GM13977 (cell line): ENCODE results near the gene CA10.

Experiments
- DNase-seq: peaks from one replicate; pipeline ENCODE4 v3.0.0; 2012; ENCODE audit warnings: low spot score
- CTCF ChIP-seq: IDR thresholded peaks from 2 replicates; pipeline ENCODE4 v1.5.1; 2012; ENCODE audit warnings: mild to moderate bottlenecking, control low read depth; ENCODE audit not compliant: insufficient read depth; ENCODE audit errors: extremely low read depth, missing control alignments
- in situ Hi-C: fragments of 300-500 bp; cut with MboI; formaldehyde crosslinking; loops from one replicate; pipeline ENCODE4 v1.12.0; 2022; ENCODE audit warnings: low sequenced_read_pairs, low pct_unique_long_range_greater_than_20kb, mixed read lengths, inconsistent platforms; ENCODE audit not compliant: unreplicated experiment

Gene CA10

DNA sequence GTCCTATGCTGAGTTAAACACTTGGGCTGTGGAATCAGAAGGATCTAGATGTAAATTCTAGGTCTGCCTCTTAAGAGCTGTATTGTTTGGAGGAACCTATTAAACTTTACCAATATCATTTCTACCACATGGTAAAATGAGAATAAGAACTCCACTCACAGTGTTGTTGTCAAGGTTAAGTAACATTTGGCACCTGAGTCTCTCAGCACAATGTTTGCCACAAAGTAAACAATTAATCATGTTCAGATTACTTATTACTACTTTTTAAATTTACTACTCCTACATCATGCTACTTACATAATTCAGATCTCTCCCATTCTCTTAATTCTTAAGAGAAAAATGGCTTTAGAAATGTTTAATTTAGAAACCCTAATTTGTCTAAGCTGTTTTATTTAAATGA lies 305.9 kb downstream of the CA10 start:
- TF ChIP-seq CTCF = no peak
- DNase-seq = no peak
- in situ Hi-C loops = no loop called here

DNA sequence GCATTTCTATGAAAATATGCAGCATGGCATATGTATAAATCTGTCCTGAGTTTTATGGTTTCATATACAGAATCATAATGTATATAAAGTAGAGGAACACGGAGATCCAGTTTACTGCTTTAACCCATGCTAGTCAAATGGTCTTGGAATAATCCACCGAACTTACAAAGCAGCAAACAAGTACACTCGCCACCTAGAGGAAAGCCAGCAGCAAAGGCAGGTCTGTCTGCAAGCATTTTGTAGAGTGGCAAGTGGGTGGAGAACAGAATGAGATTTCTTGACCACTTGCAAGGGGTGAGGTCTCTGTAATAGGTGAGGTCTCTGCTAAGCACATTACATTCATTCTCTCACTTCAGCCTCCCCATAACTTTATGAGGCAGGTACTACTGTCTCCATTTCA lies 308.3 kb downstream of the CA10 start:
- no peak for DNase-seq

DNA sequence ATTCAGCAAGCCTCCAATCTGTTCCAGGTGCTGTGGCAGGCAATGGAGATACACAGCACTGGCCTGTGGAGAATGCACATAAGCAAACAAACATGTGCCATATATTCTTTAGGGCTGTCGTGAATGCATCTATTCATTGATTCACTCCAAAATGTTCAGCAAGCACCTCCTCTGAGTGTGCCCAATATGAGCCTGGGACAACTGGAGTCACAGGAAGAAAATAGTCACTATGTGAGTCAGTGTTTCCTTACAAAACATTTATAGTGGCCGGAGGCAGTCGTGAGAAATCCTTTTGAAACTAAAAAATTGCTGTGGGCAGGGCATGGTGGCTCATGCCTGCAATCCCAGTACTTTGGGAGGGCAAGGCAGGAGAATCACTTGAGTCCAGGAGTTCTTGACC lies 310.1 kb downstream of the CA10 start:
- in situ Hi-C loops = no loop called here
- no peak for TF ChIP-seq CTCF
- no peak for DNase-seq

More for the DNA sequence above, 308.3 kb downstream of the CA10 start:
- in situ Hi-C loops = no loop called here
- no peak for TF ChIP-seq CTCF

- TF ChIP-seq CTCF = no peak
- no peak for DNase-seq
- in situ Hi-C loops = no loop called here
These were observed 311.9 kb downstream of the CA10 start for GRCh38 chr17:51846566-51846965.

DNA sequence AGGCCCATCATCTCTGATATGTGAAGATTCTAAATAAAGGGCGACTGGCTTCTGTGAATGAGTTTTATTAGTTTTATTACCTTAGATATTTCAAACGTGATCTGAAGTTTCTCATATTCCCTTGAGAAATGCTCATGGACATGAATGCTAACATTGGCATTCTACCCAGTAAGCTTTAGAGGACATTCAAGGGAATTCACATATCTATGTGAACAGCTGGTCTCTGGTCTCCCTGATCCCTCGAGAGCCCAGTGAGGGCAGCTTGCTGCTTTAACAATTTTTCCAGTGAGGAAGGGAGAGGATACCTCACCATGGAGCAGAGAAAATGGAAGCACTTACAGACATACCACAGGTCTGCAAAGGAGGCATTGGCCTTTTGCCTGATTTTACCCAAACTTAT lies 312.7 kb downstream of the CA10 start:
- no peak for TF ChIP-seq CTCF
- in situ Hi-C loops = no loop called here
- no peak for DNase-seq

DNA sequence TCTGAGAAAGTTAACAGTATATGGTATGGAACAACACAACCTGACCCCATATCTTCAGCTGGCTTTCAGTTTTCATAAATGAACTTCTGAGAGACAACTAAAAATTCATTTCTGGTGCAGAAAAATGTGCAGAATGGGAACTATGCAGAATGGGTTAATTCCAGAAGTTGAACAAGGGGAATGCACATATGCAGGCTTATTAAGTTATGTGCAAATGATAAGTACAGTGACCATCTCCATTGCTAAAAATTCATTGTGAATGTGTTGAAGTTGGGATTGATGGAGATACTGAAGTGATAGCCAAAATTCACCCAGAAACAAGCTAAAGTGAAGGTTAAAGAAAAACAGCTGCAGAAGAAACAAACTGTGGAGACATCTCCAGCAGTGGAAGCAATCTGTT lies 315.8 kb downstream of the CA10 start:
- no peak for DNase-seq
- in situ Hi-C loops = no loop called here
- TF ChIP-seq CTCF = no peak

DNA sequence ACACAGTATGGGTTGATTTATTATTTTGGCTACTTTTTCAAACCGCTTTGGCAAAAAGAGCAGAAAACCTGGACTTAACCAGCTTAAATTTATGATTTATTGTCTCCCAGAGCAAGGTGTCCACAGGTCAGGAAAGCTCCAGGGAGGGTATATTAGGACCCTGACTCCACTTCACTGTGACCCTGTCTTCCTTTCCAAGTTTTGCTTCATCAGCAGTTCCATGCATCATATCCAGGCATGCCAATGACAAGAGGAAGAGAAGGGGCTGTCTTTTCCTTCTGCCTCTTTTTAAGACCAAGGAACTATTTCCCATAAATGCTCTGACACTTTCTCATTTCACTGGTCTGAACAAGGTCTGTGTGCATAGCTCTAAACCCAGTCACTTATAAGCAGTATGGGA lies 316.8 kb downstream of the CA10 start:
- in situ Hi-C loops = no loop called here
- DNase-seq = no peak
- TF ChIP-seq CTCF = no peak
